Endodermal cell (in vitro differentiated cells): ENCODE results near the gene CALHM4. TPM values are rescaled to one million over a fixed set of nuclear protein-coding genes. Genes with fewer than 3 reads are reported as not detected.

Experiments used
- DNase-seq: peaks from one replicate; pipeline ENCODE4 v3.0.0-alpha.2; 2017
- H3K27ac ChIP-seq: 2 replicates; pipeline ENCODE4 v1.5.1; 2013; ENCODE audit warnings: mild to moderate bottlenecking, low read depth, low read length, moderate library complexity
- H3K27me3 ChIP-seq: 2 replicates; pipeline ENCODE4 v1.6.1; 2013; ENCODE audit warnings: mild to moderate bottlenecking, low read length, moderate library complexity; ENCODE audit not compliant: insufficient read depth, control insufficient read depth, poor library complexity, severe bottlenecking
- H3K36me3 ChIP-seq: 2 replicates; pipeline ENCODE4 v1.7.0; 2013; ENCODE audit warnings: mild to moderate bottlenecking, low read length, moderate library complexity; ENCODE audit not compliant: control insufficient read depth, insufficient read depth
- H3K4me1 ChIP-seq: one replicate; pipeline ENCODE4 v1.7.0; 2013; ENCODE audit warnings: low read length; ENCODE audit not compliant: control insufficient read depth, insufficient read depth
- H3K4me3 ChIP-seq: 2 replicates; pipeline ENCODE4 v1.5.1; 2013; ENCODE audit warnings: mild to moderate bottlenecking, low read length, moderate library complexity
- H3K9ac ChIP-seq: 2 replicates; pipeline ENCODE4 v1.6.1; 2013; ENCODE audit warnings: mild to moderate bottlenecking, low read length, moderate library complexity; ENCODE audit not compliant: poor library complexity, severe bottlenecking; ENCODE audit errors: extremely low read depth
- H3K9me3 ChIP-seq: 2 replicates; pipeline ENCODE4 v1.6.1; 2013; ENCODE audit warnings: mild to moderate bottlenecking, low read length, moderate library complexity; ENCODE audit not compliant: control insufficient read depth
- H3K27ac Mint-ChIP-seq: 2 replicates; pipeline ENCODE4 v1.8.0; 2020; ENCODE audit warnings: mixed read lengths
- H3K27me3 Mint-ChIP-seq: 2 replicates; pipeline ENCODE4 v1.8.0; 2021; ENCODE audit warnings: mild to moderate bottlenecking, mixed read lengths; ENCODE audit not compliant: insufficient read depth
- H3K36me3 Mint-ChIP-seq: 2 replicates; pipeline ENCODE4 v1.8.0; 2020; ENCODE audit warnings: low read depth, mixed read lengths
- H3K4me1 Mint-ChIP-seq: 2 replicates; pipeline ENCODE4 v1.8.0; 2020; ENCODE audit warnings: mixed read lengths
- H3K4me3 Mint-ChIP-seq: 2 replicates; pipeline ENCODE4 v1.8.0; 2020; ENCODE audit warnings: mild to moderate bottlenecking, moderate library complexity, mixed read lengths
- H3K9me3 Mint-ChIP-seq: 2 replicates; pipeline ENCODE4 v1.8.0; 2020; ENCODE audit warnings: mild to moderate bottlenecking, mixed read lengths
- CTCF ChIP-seq: fragments of 200-600 bp; sonication (generic); conservative IDR thresholded peaks from 2 replicates; pipeline ENCODE4 v1.5.0; 2021; ENCODE audit warnings: antibody characterized with exemption, mild to moderate bottlenecking
- WGBS, 2 experiments: methylation state at CpG; one replicate each; pipeline versions ENCODE4 v1.1.5 to v1.1.7; 2013; ENCODE audit warnings: missing lambda C conversion rate in 2 of 2, mixed read lengths in 1 of 2; ENCODE audit not compliant: insufficient coverage in 1 of 2, insufficient read length in 1 of 2; 5-methylcytosine and 5-hydroxymethylcytosine counted together
- total RNA-seq, 2 donors: library from RNA; stranded (reverse); fragmentation: NEBNext Ultra II Directional in 1 of 2; extraction: Animal tissue kit (Norgen Biotek cat#: 25700) in 1 of 2; gene quantifications; 2 replicates in 1 of 2; 3 replicates in 1 of 2; pipeline ENCODE4 v1.2.1, GENCODE V29; 2021

Gene CALHM4
- total RNA-seq, 2 donors from 2014 or later, result not detected

- Histone ChIP-seq H3K4me3 (no peak overlapping the region), H3K9me3 (no peaks in the 10 kb centered on the region), H3K36me3 (peaks cover 5% of the 10 kb centered on the region), H3K9ac (no peak overlapping the region), H3K4me1 (peaks cover 7% of the 10 kb centered on the region), H3K27me3 (no peaks in the 10 kb centered on the region), H3K27ac (no peak overlapping the region)
- peaks cover 7% of the 10 kb centered on the region for H3K27me3 Mint-ChIP-seq
- no peaks in the 10 kb centered on the region for H3K36me3 Mint-ChIP-seq
- DNase-seq, result no peak
- TF ChIP-seq CTCF, result no peak
- H3K27ac Mint-ChIP-seq, result no peak overlapping the region
- WGBS, 2 experiments, result 76 to 78% methylated on average over 4 to 7 of the region's 7 CpGs
- H3K4me1 Mint-ChIP-seq, result peaks cover 5% of the 10 kb centered on the region
- no peak overlapping the region for H3K4me3 Mint-ChIP-seq
- no peaks in the 10 kb centered on the region for H3K9me3 Mint-ChIP-seq
Observed at GRCh38 chr6:116568821-116569755, 15.5 kb downstream of the CALHM4 start.

- peak within 1 kb of the TSS; percentile 92 for H3K4me3 ChIP-seq
- H3K36me3 ChIP-seq, result peaks cover 14% of the 10 kb centered on the region
- 0 to 1% methylated on average over 29 to 62 of the region's 62 CpGs for WGBS, 2 experiments
- peak within 1 kb of the TSS; percentile 89 for H3K9ac ChIP-seq
- Mint-ChIP-seq H3K27me3 (peaks cover 7% of the 10 kb centered on the region), H3K27ac (peak within 1 kb of the TSS; percentile 99), H3K4me3 (peak within 1 kb of the TSS; percentile 91), H3K9me3 (no peaks in the 10 kb centered on the region), H3K4me1 (peaks cover 5% of the 10 kb centered on the region), H3K36me3 (peaks cover 4% of the 10 kb centered on the region)
- DNase-seq, result peak; percentile 100
- no peaks in the 10 kb centered on the region for H3K9me3 ChIP-seq
- peak within 1 kb of the TSS; percentile 85 for H3K27ac ChIP-seq
- no peaks in the 10 kb centered on the region for H3K27me3 ChIP-seq
- peaks cover 7% of the 10 kb centered on the region for H3K4me1 ChIP-seq
- peak; percentile 10 for TF ChIP-seq CTCF
Observed at GRCh38 chr6:116570856-116571682, 17.5 kb downstream of the CALHM4 start, which contains the start of gene RWDD1. RWDD1 (plus strand) TSS chr6:116571504; CDS start chr6:116571583, 79 bp downstream.

GRCh38 chr6:116571683-116572000 lies 18.1 kb downstream of the CALHM4 start:
- TF ChIP-seq CTCF, result no peak
- Histone ChIP-seq H3K9ac (peak overlapping the region; percentile 89), H3K4me3 (peak overlapping the region; percentile 92), H3K36me3 (peaks cover 18% of the 10 kb centered on the region), H3K4me1 (peaks cover 7% of the 10 kb centered on the region), H3K9me3 (no peaks in the 10 kb centered on the region), H3K27ac (peak overlapping the region; percentile 85), H3K27me3 (no peaks in the 10 kb centered on the region)
- H3K27me3 Mint-ChIP-seq, result peaks cover 7% of the 10 kb centered on the region
- peaks cover 8% of the 10 kb centered on the region for H3K36me3 Mint-ChIP-seq
- H3K27ac Mint-ChIP-seq, result peak overlapping the region; percentile 95
- H3K4me3 Mint-ChIP-seq, result peak overlapping the region; percentile 91
- H3K4me1 Mint-ChIP-seq, result peaks cover 5% of the 10 kb centered on the region
- H3K9me3 Mint-ChIP-seq, result no peaks in the 10 kb centered on the region
- 0 to 7% methylated on average over 3 to 10 of the region's 12 CpGs for WGBS, 2 experiments
- DNase-seq, result no peak
